Vagina (tissue), 2 donors: ENCODE data around the gene B4GALT7.

Source experiments
- POLR2A ChIP-seq, 2 donors: fragments of 450-650 bp; IDR thresholded peaks; one replicate each; pipeline ENCODE4 v1.6.1; 2017; ENCODE audit warnings: antibody characterized with exemption in 2 of 2, mild to moderate bottlenecking in 2 of 2, moderate library complexity in 2 of 2
- TF ChIP-seq, protein P1 (sequence below), 3 experiments: fragments of 450-650 bp in 2 of 3; fragments of 200-600 bp in 1 of 3; sonication (generic) in 1 of 3; IDR thresholded peaks; one replicate each; pipeline ENCODE4 v1.5.1; 2017 to 2019; ENCODE audit warnings: antibody characterized with exemption in 3 of 3, mild to moderate bottlenecking in 2 of 3, moderate library complexity in 2 of 3

DNA sequence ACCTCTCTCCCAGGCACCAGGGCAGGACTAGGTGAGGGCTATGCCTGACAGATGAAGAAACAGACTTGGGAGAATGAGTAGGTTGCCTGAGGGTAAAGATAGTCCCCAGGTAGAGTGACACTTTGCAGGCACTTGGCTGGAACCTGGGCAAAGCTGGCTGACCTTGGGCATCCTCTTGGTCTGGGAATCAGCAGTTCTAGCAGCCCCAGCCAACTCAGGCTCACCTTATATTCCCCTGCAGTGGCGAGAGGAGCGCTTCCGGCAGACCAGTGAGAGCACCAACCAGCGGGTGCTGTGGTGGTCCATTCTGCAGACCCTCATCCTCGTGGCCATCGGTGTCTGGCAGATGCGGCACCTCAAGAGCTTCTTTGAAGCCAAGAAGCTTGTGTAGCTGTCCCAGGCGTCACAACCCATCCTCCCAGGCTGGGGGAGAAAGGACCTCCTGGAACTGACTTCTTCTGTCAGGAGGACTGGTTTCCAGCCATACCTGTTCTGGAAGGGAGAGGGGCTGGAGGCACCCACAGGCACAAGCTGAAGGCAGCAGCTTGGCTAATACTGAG, 4.8 kb upstream of the B4GALT7 start:
- TF ChIP-seq POLR2A (IDR thresholded peaks at IDR 0.05), result no peak
- TF ChIP-seq, protein P1, sequence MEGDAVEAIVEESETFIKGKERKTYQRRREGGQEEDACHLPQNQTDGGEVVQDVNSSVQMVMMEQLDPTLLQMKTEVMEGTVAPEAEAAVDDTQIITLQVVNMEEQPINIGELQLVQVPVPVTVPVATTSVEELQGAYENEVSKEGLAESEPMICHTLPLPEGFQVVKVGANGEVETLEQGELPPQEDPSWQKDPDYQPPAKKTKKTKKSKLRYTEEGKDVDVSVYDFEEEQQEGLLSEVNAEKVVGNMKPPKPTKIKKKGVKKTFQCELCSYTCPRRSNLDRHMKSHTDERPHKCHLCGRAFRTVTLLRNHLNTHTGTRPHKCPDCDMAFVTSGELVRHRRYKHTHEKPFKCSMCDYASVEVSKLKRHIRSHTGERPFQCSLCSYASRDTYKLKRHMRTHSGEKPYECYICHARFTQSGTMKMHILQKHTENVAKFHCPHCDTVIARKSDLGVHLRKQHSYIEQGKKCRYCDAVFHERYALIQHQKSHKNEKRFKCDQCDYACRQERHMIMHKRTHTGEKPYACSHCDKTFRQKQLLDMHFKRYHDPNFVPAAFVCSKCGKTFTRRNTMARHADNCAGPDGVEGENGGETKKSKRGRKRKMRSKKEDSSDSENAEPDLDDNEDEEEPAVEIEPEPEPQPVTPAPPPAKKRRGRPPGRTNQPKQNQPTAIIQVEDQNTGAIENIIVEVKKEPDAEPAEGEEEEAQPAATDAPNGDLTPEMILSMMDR (IDR thresholded peaks at IDR 0.05), result no peak
